Fibroblast of the aortic adventitia (primary cell): ENCODE data around the gene AZIN2. TPM values are rescaled to one million over a fixed set of nuclear protein-coding genes. Genes with fewer than 3 reads are reported as not detected.
A peak's percentile ranks its signal among the peaks of the same experiment; 100 is the strongest.

Experiments used
- DNase-seq: peaks from one replicate; pipeline ENCODE4 v3.0.0-alpha.2; 2010; ENCODE audit warnings: low read depth
- H3K4me3 ChIP-seq: 2 replicates; pipeline ENCODE4 v1.5.1; 2011; ENCODE audit warnings: low read depth, mild to moderate bottlenecking, control low read depth, low read length, moderate library complexity
- CTCF ChIP-seq: IDR thresholded peaks from 2 replicates; pipeline ENCODE4 v1.5.1; 2011; ENCODE audit warnings: mild to moderate bottlenecking, low read length, control low read depth, inconsistent platforms; ENCODE audit not compliant: insufficient read depth
- total RNA-seq: library from RNA; depleted of rRNA; stranded (reverse); fragments of >200 nt; gene quantifications from 2 replicates; pipeline ENCODE4 v1.2.3, GENCODE V29; 2012; ENCODE audit warnings: low replicate concordance

Gene AZIN2
- total RNA-seq, 1 donor, result 3.9 TPM

GRCh38 chr1:33047839-33048305 lies 33.1 kb upstream of the AZIN2 start:
- peak; percentile 59 for DNase-seq
- TF ChIP-seq CTCF, result no peak
- H3K4me3 ChIP-seq, result no peak overlapping the region

- no peak overlapping the region for H3K4me3 ChIP-seq
- TF ChIP-seq CTCF, result no peak
- no peak for DNase-seq
Observed at GRCh38 chr1:33048426-33048825, 32.5 kb upstream of the AZIN2 start.

GRCh38 chr1:33049371-33049770 lies 31.6 kb upstream of the AZIN2 start:
- TF ChIP-seq CTCF, result no peak
- H3K4me3 ChIP-seq, result no peak overlapping the region
- no peak for DNase-seq

GRCh38 chr1:33050221-33051076 lies 30.5 kb upstream of the AZIN2 start:
- no peak overlapping the region for H3K4me3 ChIP-seq
- DNase-seq, result peak; percentile 93
- TF ChIP-seq CTCF, result peak; percentile 31

GRCh38 chr1:33055210-33056008 lies 25.5 kb upstream of the AZIN2 start:
- DNase-seq, result peak; percentile 91
- H3K4me3 ChIP-seq, result no peak overlapping the region
- TF ChIP-seq CTCF, result peak; percentile 79

GRCh38 chr1:33056426-33056825 lies 24.5 kb upstream of the AZIN2 start:
- DNase-seq, result no peak
- TF ChIP-seq CTCF, result no peak
- no peak overlapping the region for H3K4me3 ChIP-seq
